DOHH2 (cell line): ENCODE measurements around the gene MALRD1.

Source experiments
- H3F3A ChIP-seq: fragments of 200-600 bp; sonication (generic), shearing (Covaris generic); 2 replicates; pipeline ENCODE4 v1.6.0; 2016; ENCODE audit warnings: antibody characterized with exemption, mild to moderate bottlenecking; ENCODE audit not compliant: control insufficient read depth, insufficient read depth
- H3K27ac ChIP-seq: fragments of 200-600 bp; sonication (generic); 2 replicates; pipeline ENCODE4 v1.5.1; 2014; ENCODE audit warnings: low read depth, mild to moderate bottlenecking, low read length, moderate library complexity
- H3K27me3 ChIP-seq: fragments of 200-600 bp; sonication (generic); 2 replicates; pipeline ENCODE4 v1.6.1; 2014; ENCODE audit warnings: mild to moderate bottlenecking, low read length, mixed read lengths; ENCODE audit not compliant: control insufficient read depth
- H3K36me3 ChIP-seq: fragments of 200-600 bp; sonication (generic); 2 replicates; pipeline ENCODE4 v1.6.1; 2014; ENCODE audit warnings: mild to moderate bottlenecking, low read length, moderate library complexity, mixed read lengths; ENCODE audit not compliant: control insufficient read depth
- H3K4me1 ChIP-seq: fragments of 200-600 bp; sonication (generic); 2 replicates; pipeline ENCODE4 v1.6.1; 2014; ENCODE audit warnings: mild to moderate bottlenecking, low read length, mixed read lengths; ENCODE audit not compliant: control insufficient read depth
- H3K4me2 ChIP-seq: fragments of 200-600 bp; sonication (generic); 2 replicates; pipeline ENCODE4 v1.6.0; 2014; ENCODE audit warnings: mild to moderate bottlenecking, low read length, moderate library complexity
- H3K4me3 ChIP-seq: fragments of 200-600 bp; sonication (generic); 2 replicates; pipeline ENCODE4 v1.5.1; 2014; ENCODE audit warnings: mild to moderate bottlenecking, low read length, mixed read lengths
- H3K79me2 ChIP-seq: fragments of 200-600 bp; sonication (generic); 2 replicates; pipeline ENCODE4 v1.6.1; 2014; ENCODE audit warnings: mild to moderate bottlenecking, low read length, mixed read lengths; ENCODE audit not compliant: control insufficient read depth
- H3K9me2 ChIP-seq: fragments of 200-600 bp; sonication (generic); replicated peaks from 2 replicates; pipeline ENCODE4 v1.6.1; 2014; ENCODE audit warnings: mild to moderate bottlenecking, low read length, mixed read lengths; ENCODE audit not compliant: control insufficient read depth
- H3K9me3 ChIP-seq: fragments of 200-600 bp; sonication (generic); 2 replicates; pipeline ENCODE4 v1.6.1; 2014; ENCODE audit warnings: antibody characterized with exemption, low read length, mixed read lengths; ENCODE audit not compliant: control insufficient read depth, insufficient read depth
- H4K20me1 ChIP-seq: fragments of 200-600 bp; sonication (generic); 2 replicates; pipeline ENCODE4 v1.6.0; 2014; ENCODE audit warnings: low read depth, mild to moderate bottlenecking, antibody characterized with exemption, low read length, moderate library complexity; ENCODE audit not compliant: control insufficient read depth, insufficient read depth
- EZH2phosphoT487 ChIP-seq: fragments of 200-600 bp; sonication (generic); IDR thresholded peaks from 2 replicates; pipeline ENCODE4 v1.6.1; 2017; ENCODE audit warnings: borderline replicate concordance, mild to moderate bottlenecking, antibody characterized with exemption, low read length, moderate library complexity, mixed read lengths
- TF ChIP-seq, protein P1 (sequence below): fragments of 200-600 bp; sonication (generic); IDR thresholded peaks from one replicate; pipeline ENCODE4 v1.5.1; 2014; ENCODE audit warnings: antibody characterized with exemption, mild to moderate bottlenecking, low read depth, low read length; ENCODE audit not compliant: poor library complexity, severe bottlenecking

MALRD1 gene

DNA sequence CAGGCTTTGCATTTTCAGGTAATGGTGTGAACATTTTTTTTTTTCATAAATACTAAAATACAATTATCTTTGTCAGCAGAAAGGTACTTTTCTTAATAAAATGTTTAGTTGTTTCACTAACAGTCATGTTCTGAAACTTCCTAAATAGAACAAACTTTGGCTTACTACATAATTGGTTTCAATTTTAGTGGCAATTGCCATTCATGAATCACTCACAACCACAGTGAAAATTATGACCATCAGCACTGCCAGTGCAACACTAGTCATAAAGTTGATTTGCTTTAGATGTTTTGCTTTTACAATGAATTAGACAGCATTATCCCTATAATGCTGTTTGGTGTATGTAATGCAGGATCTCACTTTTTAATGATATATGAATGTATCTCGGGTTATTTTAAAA lies 470.0 kb downstream of the MALRD1 start:
- Histone ChIP-seq H4K20me1 (no peaks in the 10 kb centered on the region), H3K36me3 (no peaks in the 10 kb centered on the region), H3K79me2 (no peaks in the 10 kb centered on the region), H3K4me3 (no peak overlapping the region), H3K4me1 (no peaks in the 10 kb centered on the region), H3K9me3 (no peaks in the 10 kb centered on the region), H3K4me2 (no peak overlapping the region), H3K9me2 (no peaks in the 10 kb centered on the region), H3F3A (no peaks in the 10 kb centered on the region), H3K27ac (no peak overlapping the region), H3K27me3 (no peaks in the 10 kb centered on the region)
- no peak for TF ChIP-seq EZH2phosphoT487
- TF ChIP-seq, protein P1, sequence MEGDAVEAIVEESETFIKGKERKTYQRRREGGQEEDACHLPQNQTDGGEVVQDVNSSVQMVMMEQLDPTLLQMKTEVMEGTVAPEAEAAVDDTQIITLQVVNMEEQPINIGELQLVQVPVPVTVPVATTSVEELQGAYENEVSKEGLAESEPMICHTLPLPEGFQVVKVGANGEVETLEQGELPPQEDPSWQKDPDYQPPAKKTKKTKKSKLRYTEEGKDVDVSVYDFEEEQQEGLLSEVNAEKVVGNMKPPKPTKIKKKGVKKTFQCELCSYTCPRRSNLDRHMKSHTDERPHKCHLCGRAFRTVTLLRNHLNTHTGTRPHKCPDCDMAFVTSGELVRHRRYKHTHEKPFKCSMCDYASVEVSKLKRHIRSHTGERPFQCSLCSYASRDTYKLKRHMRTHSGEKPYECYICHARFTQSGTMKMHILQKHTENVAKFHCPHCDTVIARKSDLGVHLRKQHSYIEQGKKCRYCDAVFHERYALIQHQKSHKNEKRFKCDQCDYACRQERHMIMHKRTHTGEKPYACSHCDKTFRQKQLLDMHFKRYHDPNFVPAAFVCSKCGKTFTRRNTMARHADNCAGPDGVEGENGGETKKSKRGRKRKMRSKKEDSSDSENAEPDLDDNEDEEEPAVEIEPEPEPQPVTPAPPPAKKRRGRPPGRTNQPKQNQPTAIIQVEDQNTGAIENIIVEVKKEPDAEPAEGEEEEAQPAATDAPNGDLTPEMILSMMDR = no peak

- Histone ChIP-seq H3K4me1 (no peaks in the 10 kb centered on the region), H3K79me2 (no peaks in the 10 kb centered on the region), H3K9me3 (no peaks in the 10 kb centered on the region), H3K27ac (no peak overlapping the region), H4K20me1 (no peaks in the 10 kb centered on the region), H3K4me2 (no peak overlapping the region), H3F3A (no peaks in the 10 kb centered on the region), H3K9me2 (no peaks in the 10 kb centered on the region), H3K27me3 (no peaks in the 10 kb centered on the region), H3K4me3 (no peak overlapping the region), H3K36me3 (no peaks in the 10 kb centered on the region)
- TF ChIP-seq, protein P1 = no peak
- no peak for TF ChIP-seq EZH2phosphoT487
Measured at GRCh38 chr10:19531324-19531723, 482.7 kb downstream of the MALRD1 start.

GRCh38 chr10:19532411-19532810 lies 483.8 kb downstream of the MALRD1 start:
- H3K4me1 ChIP-seq = no peaks in the 10 kb centered on the region
- no peaks in the 10 kb centered on the region for H3K9me2 ChIP-seq
- no peak overlapping the region for H3K27ac ChIP-seq
- no peaks in the 10 kb centered on the region for H4K20me1 ChIP-seq
- H3K27me3 ChIP-seq = no peaks in the 10 kb centered on the region
- TF ChIP-seq, protein P1 = no peak
- no peak for TF ChIP-seq EZH2phosphoT487
- no peaks in the 10 kb centered on the region for H3K36me3 ChIP-seq
- H3K9me3 ChIP-seq = no peaks in the 10 kb centered on the region
- H3K4me2 ChIP-seq = no peak overlapping the region
- H3K79me2 ChIP-seq = no peaks in the 10 kb centered on the region
- H3F3A ChIP-seq = no peaks in the 10 kb centered on the region
- no peak overlapping the region for H3K4me3 ChIP-seq

DNA sequence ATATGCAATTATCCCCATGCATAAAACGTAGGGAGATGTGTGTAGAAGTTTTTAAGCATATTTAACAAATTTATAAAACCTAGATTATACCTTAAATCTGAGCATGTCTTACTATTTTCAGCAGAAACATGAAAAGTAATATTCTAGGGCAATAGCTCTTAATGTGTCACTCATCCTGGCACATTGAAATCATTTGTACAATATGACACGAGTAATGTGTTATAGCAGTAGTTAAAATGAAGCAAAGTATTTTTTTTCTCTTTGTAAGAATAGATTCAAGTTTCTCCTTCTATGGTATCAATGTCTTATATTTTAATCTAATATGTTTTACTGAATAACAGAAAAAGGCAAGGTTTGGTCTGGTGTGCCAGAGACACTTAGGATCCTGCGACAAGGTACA lies 492.7 kb downstream of the MALRD1 start:
- Histone ChIP-seq H3F3A (no peaks in the 10 kb centered on the region), H3K9me2 (no peaks in the 10 kb centered on the region), H3K4me1 (no peaks in the 10 kb centered on the region), H3K27me3 (no peaks in the 10 kb centered on the region), H3K79me2 (no peaks in the 10 kb centered on the region), H3K4me3 (no peak overlapping the region), H3K9me3 (no peaks in the 10 kb centered on the region), H3K4me2 (no peak overlapping the region), H3K36me3 (no peaks in the 10 kb centered on the region), H4K20me1 (no peaks in the 10 kb centered on the region), H3K27ac (no peak overlapping the region)
- TF ChIP-seq, protein P1 = no peak
- TF ChIP-seq EZH2phosphoT487 = no peak
